Effector memory CD8-positive, alpha-beta T cell (primary cell): ENCODE data around the gene SYTL3.
"Not testable (repeated sequence)": the region's sequence is repeated elsewhere in the genome, so short reads cannot be mapped to it uniquely, and the experiment has no call there.

Experiments used
- ATAC-seq: fragments of 150-1000 bp; cut with Tn5 transposase; replicated peaks from 2 replicates; pipeline ENCODE4 v1.10.0; 2021; ENCODE audit warnings: mild to moderate bottlenecking, moderate library complexity
- DNase-seq, 3 experiments: peaks; one replicate each; pipeline ENCODE4 v3.0.0; 2021
- H3K27ac Mint-ChIP-seq, 2 donors: one replicate each; pipeline ENCODE4 v1.8.0; 2022; ENCODE audit warnings: mild to moderate bottlenecking in 2 of 2, mixed read lengths in 2 of 2, moderate library complexity in 2 of 2
- H3K27me3 Mint-ChIP-seq, 2 donors: one replicate each; pipeline ENCODE4 v1.8.0; 2022; ENCODE audit warnings: mixed read lengths in 2 of 2
- H3K36me3 Mint-ChIP-seq: one replicate; pipeline ENCODE4 v1.8.0; 2022; ENCODE audit warnings: mild to moderate bottlenecking, moderate library complexity, mixed read lengths; ENCODE audit not compliant: insufficient read depth
- H3K4me1 Mint-ChIP-seq, 2 donors: one replicate each; pipeline ENCODE4 v1.8.0; 2022; ENCODE audit warnings: low read depth in 2 of 2, mixed read lengths in 2 of 2
- H3K4me3 Mint-ChIP-seq, 2 donors: one replicate each; pipeline ENCODE4 v1.8.0; 2022; ENCODE audit warnings: mild to moderate bottlenecking in 2 of 2, mixed read lengths in 2 of 2, moderate library complexity in 2 of 2
- H3K9me3 Mint-ChIP-seq, 2 donors: one replicate each; pipeline ENCODE4 v1.8.0; 2022; ENCODE audit warnings: mixed read lengths in 2 of 2

The SYTL3 gene

GRCh38 chr6:158785036-158785435 lies 135.2 kb downstream of the SYTL3 start:
- H3K27ac Mint-ChIP-seq: peak overlapping the region; percentile 35 to 60
- peaks cover 21 to 28% of the 10 kb centered on the region in 2 donors for H3K4me1 Mint-ChIP-seq
- no peak for ATAC-seq
- H3K4me3 Mint-ChIP-seq: no peak overlapping the region
- no peaks in the 10 kb centered on the region for H3K9me3 Mint-ChIP-seq
- H3K36me3 Mint-ChIP-seq: peaks cover 100% of the 10 kb centered on the region
- H3K27me3 Mint-ChIP-seq: no peaks in the 10 kb centered on the region
- DNase-seq: no peak

GRCh38 chr6:158786645-158787304 lies 136.9 kb downstream of the SYTL3 start:
- Mint-ChIP-seq H3K27me3 (no peaks in the 10 kb centered on the region), H3K4me1 (peaks cover 24 to 35% of the 10 kb centered on the region in 2 donors), H3K9me3 (no peaks in the 10 kb centered on the region), H3K4me3 (no peak overlapping the region), H3K36me3 (peaks cover 95% of the 10 kb centered on the region), H3K27ac (peak overlapping the region; percentile 46 to 59)
- DNase-seq (no peak), ATAC-seq (no peak)

DNA sequence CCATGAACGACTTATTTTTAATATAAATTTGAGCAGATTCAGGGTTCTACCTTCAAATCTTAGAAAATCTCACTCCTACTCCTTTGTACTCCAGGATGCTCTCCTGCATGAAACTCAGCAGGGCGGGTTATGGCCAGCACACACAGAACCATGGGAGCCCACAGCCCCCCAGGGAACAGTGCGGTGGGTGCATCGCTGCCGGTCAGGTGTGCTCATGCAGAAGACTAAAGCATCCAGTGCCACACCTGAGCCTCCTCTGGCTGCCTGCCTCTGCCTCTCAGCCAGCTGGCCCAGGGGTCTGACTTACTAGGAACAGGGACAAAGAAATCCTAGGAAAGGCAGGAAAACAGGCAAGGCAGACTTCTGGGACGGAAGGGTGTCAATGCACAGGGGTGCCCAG lies 137.5 kb downstream of the SYTL3 start:
- no peaks in the 10 kb centered on the region for H3K27me3 Mint-ChIP-seq
- ATAC-seq: no peak
- DNase-seq: no peak
- no peaks in the 10 kb centered on the region for H3K9me3 Mint-ChIP-seq
- H3K4me1 Mint-ChIP-seq: peaks cover 26 to 40% of the 10 kb centered on the region in 2 donors
- H3K4me3 Mint-ChIP-seq: no peak overlapping the region
- peaks cover 95% of the 10 kb centered on the region for H3K36me3 Mint-ChIP-seq
- H3K27ac Mint-ChIP-seq: peak overlapping the region; percentile 49 to 54

DNA sequence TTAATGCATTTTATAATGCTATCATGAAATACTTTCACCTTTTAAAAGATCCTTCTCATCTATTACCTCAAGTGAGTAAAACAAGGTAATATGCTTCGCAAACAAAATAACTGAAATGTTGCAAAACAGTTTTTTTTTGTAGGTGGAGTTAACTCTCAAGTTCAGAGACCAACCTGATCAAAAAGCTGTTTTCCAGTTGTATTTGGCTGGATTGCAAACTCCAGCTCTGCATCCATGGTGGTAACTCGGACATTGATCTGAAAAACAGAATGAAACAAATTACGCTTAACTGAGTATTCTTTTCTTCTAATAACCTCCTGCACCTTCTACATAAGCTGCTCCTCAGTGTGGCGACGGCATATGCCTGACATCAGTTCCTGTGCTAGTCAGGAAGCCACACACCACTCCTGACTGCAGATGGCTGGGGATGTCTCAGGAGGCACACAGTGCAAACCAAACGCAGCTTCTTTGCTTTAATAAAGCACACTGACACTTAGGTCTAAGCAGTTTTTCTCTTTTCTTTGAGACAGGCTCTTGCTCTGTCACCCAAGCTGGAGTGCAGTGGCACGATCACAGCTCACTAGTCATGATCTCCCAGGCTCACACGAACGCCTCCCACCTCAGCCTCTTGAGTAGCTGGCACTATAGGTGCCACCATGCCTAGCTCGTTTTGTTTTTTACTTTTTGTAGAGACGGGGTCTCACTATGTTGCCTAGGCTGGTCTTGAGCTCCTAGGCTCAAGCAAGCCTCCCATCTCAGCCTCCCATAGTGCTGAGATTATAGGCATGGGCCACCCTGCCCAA lies 139.5 kb downstream of the SYTL3 start:
- DNase-seq (peak; percentile 56 to 63 (median 63)), ATAC-seq (peak; percentile 96)
- no peaks in the 10 kb centered on the region for H3K27me3 Mint-ChIP-seq
- H3K4me3 Mint-ChIP-seq: peak overlapping the region; percentile 74 to 82
- peaks cover 90% of the 10 kb centered on the region for H3K36me3 Mint-ChIP-seq
- no peaks in the 10 kb centered on the region for H3K9me3 Mint-ChIP-seq
- H3K27ac Mint-ChIP-seq: peak overlapping the region; percentile 95 to 98
- peaks cover 39 to 54% of the 10 kb centered on the region in 2 donors for H3K4me1 Mint-ChIP-seq

- ATAC-seq: no peak
- Mint-ChIP-seq H3K4me1 (peaks cover 53 to 66% of the 10 kb centered on the region in 2 donors), H3K36me3 (peaks cover 83% of the 10 kb centered on the region), H3K27me3 (no peaks in the 10 kb centered on the region), H3K9me3 (no peaks in the 10 kb centered on the region), H3K27ac (peak overlapping the region; percentile 95 to 98), H3K4me3 (peak overlapping the region in 1 of 2 donors; percentile 82)
- DNase-seq: no peak
Observed at GRCh38 chr6:158791274-158791855, 141.5 kb downstream of the SYTL3 start.

GRCh38 chr6:158792505-158792904 lies 142.7 kb downstream of the SYTL3 start:
- DNase-seq, H3K27me3 Mint-ChIP-seq, ATAC-seq, H3K9me3 Mint-ChIP-seq: not testable (repeated sequence)
- Mint-ChIP-seq H3K36me3 (peaks cover 82% of the 10 kb centered on the region), H3K4me1 (peaks cover 60 to 75% of the 10 kb centered on the region in 2 donors), H3K27ac (peak overlapping the region; percentile 95 to 98), H3K4me3 (peak overlapping the region; percentile 25 to 46)

DNA sequence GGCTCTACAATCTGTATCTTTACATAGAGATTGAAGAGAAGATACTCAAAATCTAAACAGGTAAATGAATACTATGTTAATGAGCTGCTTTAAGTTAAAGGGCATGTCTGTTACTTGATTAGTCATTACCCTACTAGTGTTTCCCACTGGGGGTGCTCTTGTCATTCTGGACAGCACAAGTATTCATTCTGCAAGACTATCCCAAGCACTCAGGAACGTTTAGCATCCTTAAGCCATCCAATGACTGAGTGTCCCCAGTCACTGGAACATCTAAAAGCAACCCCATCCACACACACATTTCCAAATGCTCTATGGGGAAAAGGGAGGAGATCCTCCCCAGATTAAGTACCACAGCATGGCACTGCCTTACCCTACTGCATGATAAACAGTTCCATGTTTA lies 143.6 kb downstream of the SYTL3 start:
- Mint-ChIP-seq H3K27ac (peak overlapping the region; percentile 62 to 95), H3K4me1 (peaks cover 65 to 81% of the 10 kb centered on the region in 2 donors), H3K4me3 (peak overlapping the region; percentile 19 to 60), H3K36me3 (peaks cover 81% of the 10 kb centered on the region), H3K27me3 (no peaks in the 10 kb centered on the region), H3K9me3 (no peaks in the 10 kb centered on the region)
- DNase-seq: peak in 1 of 3 experiments; percentile 43
- peak; percentile 36 for ATAC-seq

DNA sequence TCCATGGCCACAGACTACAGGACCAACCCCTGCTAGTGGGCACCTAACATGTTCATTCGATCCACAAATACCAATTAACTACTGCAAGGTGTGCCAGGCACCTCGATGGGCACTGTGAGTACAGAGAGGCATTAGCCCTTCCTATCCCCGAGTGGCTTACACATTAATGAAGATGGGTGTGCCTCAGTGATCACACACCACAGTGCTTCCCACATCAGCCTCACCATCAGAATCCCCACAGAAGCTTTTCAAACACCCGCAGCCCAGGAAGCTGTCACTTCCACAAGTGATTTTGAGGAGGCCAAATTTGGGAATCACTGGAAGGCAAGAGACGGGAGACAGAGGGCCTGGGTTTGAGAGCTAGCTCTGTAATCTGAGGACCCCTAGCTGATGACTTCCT lies 145.7 kb downstream of the SYTL3 start:
- no peaks in the 10 kb centered on the region for H3K9me3 Mint-ChIP-seq
- peaks cover 69% of the 10 kb centered on the region for H3K36me3 Mint-ChIP-seq
- DNase-seq (no peak), ATAC-seq (peak; percentile 20)
- no peaks in the 10 kb centered on the region for H3K27me3 Mint-ChIP-seq
- H3K4me1 Mint-ChIP-seq: peaks cover 61 to 76% of the 10 kb centered on the region in 2 donors
- H3K4me3 Mint-ChIP-seq: peak overlapping the region; percentile 65 to 84
- peak overlapping the region; percentile 88 to 95 for H3K27ac Mint-ChIP-seq

GRCh38 chr6:158796353-158796752 lies 146.5 kb downstream of the SYTL3 start:
- Mint-ChIP-seq H3K36me3 (peaks cover 70% of the 10 kb centered on the region), H3K4me3 (peak overlapping the region; percentile 65 to 84), H3K4me1 (peaks cover 58 to 70% of the 10 kb centered on the region in 2 donors), H3K27ac (peak overlapping the region; percentile 88 to 95), H3K27me3 (no peaks in the 10 kb centered on the region), H3K9me3 (no peaks in the 10 kb centered on the region)
- ATAC-seq (no peak), DNase-seq (no peak)

DNA sequence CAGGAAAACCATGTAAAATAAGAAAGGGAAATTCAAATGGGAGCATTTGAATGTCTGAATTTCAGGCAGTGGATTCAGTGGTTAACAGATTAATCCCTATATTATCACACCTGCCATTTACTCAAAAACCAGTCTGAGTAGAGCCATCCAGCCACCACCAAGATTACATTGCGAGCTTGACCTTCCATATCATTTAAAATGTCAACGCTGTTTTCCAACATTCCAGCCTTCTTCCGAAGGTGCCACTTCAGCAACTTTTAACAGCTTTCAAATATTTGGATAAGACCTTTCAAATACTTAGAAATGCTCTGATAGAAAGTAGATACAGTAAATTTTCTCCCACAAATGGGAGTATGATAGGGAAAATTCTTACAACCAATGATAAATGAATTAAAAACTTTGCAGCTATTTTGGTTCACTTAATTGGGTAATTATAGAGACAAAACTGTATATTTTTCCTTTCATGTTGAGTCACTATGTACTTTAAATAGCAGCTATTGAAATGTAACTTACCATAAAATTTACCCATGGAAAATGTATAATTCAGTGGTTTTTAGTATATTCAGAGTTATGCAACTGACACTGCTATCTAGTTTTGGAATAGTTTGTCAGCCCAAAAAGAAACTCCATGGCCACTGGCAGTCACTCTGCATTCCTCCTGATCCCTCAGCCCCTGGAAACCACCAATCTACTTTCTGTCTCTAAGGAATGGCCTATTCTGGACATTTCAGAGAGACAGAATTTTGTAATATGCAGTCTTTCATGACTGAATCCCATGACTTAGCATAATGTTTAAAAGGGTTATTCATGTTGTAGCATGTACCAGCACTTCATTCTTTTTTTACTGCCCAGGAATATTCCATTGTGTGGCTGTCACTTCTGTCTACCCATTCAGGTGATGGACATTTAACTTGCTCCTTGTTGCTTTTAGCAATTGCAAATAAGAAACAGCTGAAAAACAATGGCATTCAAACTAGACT lies 147.8 kb downstream of the SYTL3 start:
- ATAC-seq: no peak
- DNase-seq: no peak
- no peaks in the 10 kb centered on the region for H3K27me3 Mint-ChIP-seq
- H3K4me1 Mint-ChIP-seq: peaks cover 61 to 68% of the 10 kb centered on the region in 2 donors
- H3K27ac Mint-ChIP-seq: peak overlapping the region; percentile 86 to 95
- H3K36me3 Mint-ChIP-seq: peaks cover 74% of the 10 kb centered on the region
- peak overlapping the region; percentile 65 to 84 for H3K4me3 Mint-ChIP-seq
- H3K9me3 Mint-ChIP-seq: no peaks in the 10 kb centered on the region

DNA sequence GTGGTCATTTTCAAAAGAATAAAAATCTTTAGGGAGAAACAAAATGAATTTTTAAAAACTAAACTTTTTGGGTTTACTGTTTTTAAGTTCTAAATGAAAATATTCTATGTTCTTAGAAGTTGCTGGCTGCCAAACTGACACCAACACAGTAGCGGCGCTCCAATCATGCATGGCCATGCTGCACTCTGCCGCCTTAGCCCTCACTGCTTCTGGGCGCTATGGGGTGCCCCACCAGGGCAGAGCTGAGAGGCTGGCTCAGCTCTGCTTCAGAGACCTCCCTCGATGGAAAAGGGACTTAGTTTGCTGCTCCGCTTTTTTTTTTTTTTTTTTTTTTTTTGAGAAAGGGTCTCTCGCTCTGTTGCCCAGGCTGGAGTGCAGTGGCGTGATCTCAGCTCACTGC lies 148.5 kb downstream of the SYTL3 start:
- Mint-ChIP-seq H3K27ac (peak overlapping the region; percentile 86 to 95), H3K9me3 (no peaks in the 10 kb centered on the region), H3K4me3 (peak overlapping the region; percentile 54 to 84), H3K4me1 (peaks cover 62 to 69% of the 10 kb centered on the region in 2 donors), H3K36me3 (peaks cover 75% of the 10 kb centered on the region), H3K27me3 (no peaks in the 10 kb centered on the region)
- DNase-seq (no peak), ATAC-seq (no peak)

DNA sequence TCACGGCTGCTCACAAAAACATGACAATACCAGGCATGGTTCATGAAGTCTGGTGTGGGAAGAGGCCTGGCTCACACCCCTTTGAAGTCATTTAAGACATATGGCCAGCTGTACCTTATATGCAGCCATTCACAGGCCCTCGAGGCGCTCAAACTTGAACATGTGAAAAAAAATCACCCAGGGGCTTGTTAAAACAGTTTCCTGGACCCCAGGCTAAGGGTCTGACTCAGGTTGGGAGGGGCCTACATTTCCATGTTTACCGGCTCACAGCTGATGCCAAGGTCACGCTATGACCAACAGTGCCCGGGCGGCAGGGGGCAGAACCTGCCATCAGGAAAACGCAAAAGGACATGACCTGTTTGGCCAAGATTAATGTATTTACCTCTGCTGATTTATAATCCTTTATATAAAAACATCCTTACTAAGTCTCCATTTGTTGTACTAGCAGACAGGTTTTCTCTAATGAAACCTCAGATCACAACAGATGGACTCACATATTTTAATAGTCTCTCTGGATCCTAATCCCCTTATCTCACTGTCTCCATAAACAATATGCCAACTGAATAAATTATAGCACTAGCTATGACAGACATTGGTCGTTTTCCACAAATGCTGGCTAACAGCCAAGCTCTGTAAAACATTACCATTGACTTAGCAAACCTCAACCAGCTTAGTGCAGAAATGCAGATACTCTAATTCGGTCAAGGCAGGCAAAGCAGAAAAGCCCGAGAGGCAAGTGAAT lies 149.4 kb downstream of the SYTL3 start:
- no peaks in the 10 kb centered on the region for H3K9me3 Mint-ChIP-seq
- H3K27ac Mint-ChIP-seq: peak overlapping the region; percentile 5 to 86
- ATAC-seq (no peak), DNase-seq (no peak)
- H3K36me3 Mint-ChIP-seq: peaks cover 75% of the 10 kb centered on the region
- no peaks in the 10 kb centered on the region for H3K27me3 Mint-ChIP-seq
- peaks cover 61 to 71% of the 10 kb centered on the region in 2 donors for H3K4me1 Mint-ChIP-seq
- H3K4me3 Mint-ChIP-seq: peak overlapping the region; percentile 39 to 54
